H9 (cell line): Measurements from ENCODE around the gene ITPRID2. TPM values are rescaled to one million over a fixed set of nuclear protein-coding genes. Genes with fewer than 3 reads are reported as not detected.

Experiments
- DNase-seq: peaks from one replicate; pipeline ENCODE4 v3.0.0-alpha.2; 2017
- H2AFZ ChIP-seq: one replicate; pipeline ENCODE4 v1.6.1; 2013; ENCODE audit warnings: mild to moderate bottlenecking, low read length, control low read depth, moderate library complexity
- H2AK5ac ChIP-seq: 2 replicates; pipeline ENCODE4 v1.6.1; 2013; ENCODE audit warnings: low read length, control low read depth, mixed read lengths; ENCODE audit not compliant: insufficient read length
- H2BK120ac ChIP-seq: one replicate; pipeline ENCODE4 v1.6.1; 2013; ENCODE audit warnings: low read depth, mild to moderate bottlenecking, low read length, control low read depth, inconsistent platforms; ENCODE audit not compliant: poor library complexity, severe bottlenecking
- H2BK12ac ChIP-seq: 2 replicates; pipeline ENCODE4 v1.6.1; 2013; ENCODE audit warnings: low read length, control low read depth, mixed read lengths, low read depth; ENCODE audit not compliant: insufficient read length
- H2BK15ac ChIP-seq: 2 replicates; pipeline ENCODE4 v1.6.1; 2013; ENCODE audit warnings: low read depth, low read length, control low read depth
- H2BK20ac ChIP-seq: one replicate; pipeline ENCODE4 v1.6.1; 2013; ENCODE audit warnings: low read depth, mild to moderate bottlenecking, low read length, control low read depth, inconsistent platforms; ENCODE audit not compliant: poor library complexity, severe bottlenecking
- H2BK5ac ChIP-seq: 2 replicates; pipeline ENCODE4 v1.6.1; 2013; ENCODE audit warnings: low read length, control low read depth, mixed read lengths; ENCODE audit not compliant: insufficient read length
- H3K14ac ChIP-seq: 2 replicates; pipeline ENCODE4 v1.6.1; 2013; ENCODE audit warnings: low read length, control low read depth; ENCODE audit not compliant: insufficient read depth
- H3K18ac ChIP-seq: 2 replicates; pipeline ENCODE4 v1.6.1; 2013; ENCODE audit warnings: low read depth, mild to moderate bottlenecking, mixed read lengths, low read length, control low read depth; ENCODE audit not compliant: insufficient read length
- H3K23ac ChIP-seq: 2 replicates; pipeline ENCODE4 v1.6.1; 2013; ENCODE audit warnings: low read length, control low read depth, mixed read lengths, low read depth; ENCODE audit not compliant: insufficient read length
- H3K23me2 ChIP-seq: 2 replicates; pipeline ENCODE4 v1.6.1; 2013; ENCODE audit warnings: low read depth, mild to moderate bottlenecking, mixed read lengths, low read length, control low read depth; ENCODE audit not compliant: insufficient read length, poor library complexity, severe bottlenecking
- H3K27ac ChIP-seq: 2 replicates; pipeline ENCODE4 v1.5.1; 2013; ENCODE audit warnings: low read length, control low read depth, mixed read lengths, low read depth; ENCODE audit not compliant: insufficient read length
- H3K27me3 ChIP-seq: 2 replicates; pipeline ENCODE4 v1.6.1; 2013; ENCODE audit warnings: low read length, control low read depth, inconsistent platforms; ENCODE audit not compliant: insufficient read depth
- H3K4ac ChIP-seq: 2 replicates; pipeline ENCODE4 v1.6.1; 2013; ENCODE audit warnings: low read depth, mild to moderate bottlenecking, control low read depth, inconsistent platforms, low read length, moderate library complexity
- H3K4me1 ChIP-seq: 2 replicates; pipeline ENCODE4 v1.6.1; 2013; ENCODE audit warnings: low read length, control low read depth, inconsistent platforms; ENCODE audit not compliant: insufficient read depth
- H3K4me2 ChIP-seq: 2 replicates; pipeline ENCODE4 v1.6.1; 2013; ENCODE audit warnings: low read length, control low read depth, mixed read lengths; ENCODE audit not compliant: insufficient read length, insufficient read depth
- H3K56ac ChIP-seq: 2 replicates; pipeline ENCODE4 v1.6.1; 2013; ENCODE audit warnings: low read depth, mild to moderate bottlenecking, mixed read lengths, low read length, control low read depth; ENCODE audit not compliant: insufficient read length
- H3K79me1 ChIP-seq: 2 replicates; pipeline ENCODE4 v1.6.1; 2013; ENCODE audit warnings: low read depth, mild to moderate bottlenecking, moderate library complexity, low read length, control low read depth, inconsistent platforms; ENCODE audit not compliant: insufficient read depth, poor library complexity, severe bottlenecking
- H3K79me2 ChIP-seq: 2 replicates; pipeline ENCODE4 v1.6.1; 2013; ENCODE audit warnings: low read length, control low read depth, inconsistent platforms; ENCODE audit not compliant: insufficient read depth
- H3K9ac ChIP-seq: 2 replicates; pipeline ENCODE4 v1.6.1; 2013; ENCODE audit warnings: low read length, control low read depth, mixed read lengths; ENCODE audit not compliant: insufficient read length; ENCODE audit errors: extremely low read depth
- H3K9me3 ChIP-seq: one replicate; pipeline ENCODE4 v1.6.1; 2013; ENCODE audit warnings: low read depth, low read length, inconsistent platforms; ENCODE audit not compliant: control insufficient read depth
- H3T11ph ChIP-seq: one replicate; pipeline ENCODE4 v1.6.1; 2013; ENCODE audit warnings: mild to moderate bottlenecking, low read length, control low read depth, inconsistent platforms
- H4K20me1 ChIP-seq: one replicate; pipeline ENCODE4 v1.6.1; 2013; ENCODE audit not compliant: control insufficient read depth, insufficient read length, insufficient read depth
- H4K5ac ChIP-seq: 2 replicates; pipeline ENCODE4 v1.6.1; 2013; ENCODE audit warnings: low read depth, mild to moderate bottlenecking, mixed read lengths, low read length, control low read depth; ENCODE audit not compliant: insufficient read length
- H4K8ac ChIP-seq: replicated peaks from 2 replicates; pipeline ENCODE4 v1.6.1; 2013; ENCODE audit warnings: low read length, control low read depth, mixed read lengths, low read depth; ENCODE audit not compliant: insufficient read length
- H4K91ac ChIP-seq: 2 replicates; pipeline ENCODE4 v1.6.1; 2013; ENCODE audit warnings: low read depth, mild to moderate bottlenecking, moderate library complexity, mixed read lengths, low read length, control low read depth; ENCODE audit not compliant: insufficient read length
- H3K27ac Mint-ChIP-seq, 3 experiments: 2 replicates in 2 of 3; 3 replicates in 1 of 3; pipeline ENCODE4 v1.8.0; 2020 to 2021; ENCODE audit warnings: mixed read lengths in 3 of 3, mild to moderate bottlenecking in 1 of 3, moderate library complexity in 1 of 3
- H3K27me3 Mint-ChIP-seq: 2 replicates; pipeline ENCODE4 v1.8.0; 2021; ENCODE audit warnings: low read depth, mild to moderate bottlenecking, moderate library complexity, mixed read lengths
- H3K36me3 Mint-ChIP-seq, 3 experiments: 2 replicates in 2 of 3; 3 replicates in 1 of 3; pipeline ENCODE4 v1.8.0; 2020 to 2021; ENCODE audit warnings: low read depth in 3 of 3, mixed read lengths in 3 of 3; ENCODE audit not compliant: insufficient read depth in 1 of 3
- H3K4me1 Mint-ChIP-seq, 2 experiments: 2 replicates each; pipeline ENCODE4 v1.8.0; 2020; ENCODE audit warnings: mixed read lengths in 2 of 2
- H3K4me3 Mint-ChIP-seq, 2 experiments: 2 replicates in 1 of 2; 3 replicates in 1 of 2; pipeline ENCODE4 v1.8.0; 2020 to 2021; ENCODE audit warnings: mild to moderate bottlenecking in 2 of 2, mixed read lengths in 2 of 2, moderate library complexity in 1 of 2
- H3K9me3 Mint-ChIP-seq, 2 experiments: 2 replicates in 1 of 2; 3 replicates in 1 of 2; pipeline ENCODE4 v1.8.0; 2020; ENCODE audit warnings: mild to moderate bottlenecking in 2 of 2, mixed read lengths in 2 of 2, moderate library complexity in 1 of 2
- CTCF ChIP-seq: fragments of 200-600 bp; sonication (generic); conservative IDR thresholded peaks from 3 replicates; pipeline ENCODE4 v1.8.0; 2021; ENCODE audit warnings: antibody characterized with exemption, mild to moderate bottlenecking
- total RNA-seq: library from RNA; stranded (reverse); gene quantifications from 2 replicates; pipeline ENCODE4 v1.2.1, GENCODE V29; 2021

Gene ITPRID2
- total RNA-seq, 1 experiment from 2014 or later, result 12.0 TPM

- Histone ChIP-seq H2AK5ac (no peak overlapping the region), H2BK20ac (no peak overlapping the region), H3K4ac (no peak overlapping the region), H2BK15ac (no peak overlapping the region), H3T11ph (no peak overlapping the region), H3K79me1 (no peaks in the 10 kb centered on the region), H4K5ac (no peak overlapping the region), H3K9me3 (no peaks in the 10 kb centered on the region), H3K27me3 (no peaks in the 10 kb centered on the region), H3K9ac (no peak overlapping the region), H3K23me2 (no peaks in the 10 kb centered on the region), H3K4me2 (no peak overlapping the region), H3K79me2 (no peaks in the 10 kb centered on the region), H2AFZ (no peak overlapping the region), H2BK12ac (no peak overlapping the region), H2BK120ac (no peak overlapping the region), H3K14ac (no peak overlapping the region), H3K4me1 (no peaks in the 10 kb centered on the region), H3K18ac (no peak overlapping the region), H2BK5ac (no peak overlapping the region), H3K56ac (no peak overlapping the region), H4K8ac (no peak overlapping the region), H4K91ac (no peak overlapping the region), H3K23ac (no peak overlapping the region), H4K20me1 (no peaks in the 10 kb centered on the region), H3K27ac (no peak overlapping the region)
- TF ChIP-seq CTCF, result no peak
- Mint-ChIP-seq H3K27ac (no peak overlapping the region), H3K4me1 (peaks cover 23 to 24% of the 10 kb centered on the region in 2 experiments), H3K4me3 (no peak overlapping the region), H3K9me3 (no peaks in the 10 kb centered on the region), H3K36me3 (no peaks in the 10 kb centered on the region), H3K27me3 (no peaks in the 10 kb centered on the region)
- no peak for DNase-seq
These were observed 44.4 kb upstream of the ITPRID2 start for GRCh38 chr2:181847198-181847556.
